HepG2 (cell line): Measurements from ENCODE around the gene NREP. TPM values are rescaled to one million over a fixed set of nuclear protein-coding genes. Genes with fewer than 3 reads are reported as not detected.

ENCODE experiments used
- ATAC-seq: fragments of 200-7000 bp; cut with Tn5 transposase; 3 replicates; pipeline ENCODE4 v1.9.1; 2020; ENCODE audit warnings: mild to moderate bottlenecking, moderate library complexity
- BruUV-seq: library from RNA; stranded (reverse); fragments of 400-500 nt; replicated peaks from 2 replicates; lab custom pipeline; 2021; lab: Mats Ljungman, UMichigan
- CTCF ChIA-PET: fragments of 300-600 bp; formaldehyde crosslinking; extraction: SDS; loops from one replicate; lab custom pipeline; 2021; ENCODE audit warnings: low total read pairs, inconsistent platforms, low intra/inter-chr PET ratio; lab: Yijun Ruan, JAX
- POLR2A ChIA-PET: fragments of 350-600 bp; sonication (Branson Sonifier 250); formaldehyde crosslinking; loops from one replicate; lab custom pipeline; 2020; ENCODE audit warnings: antibody characterized with exemption, inconsistent platforms; lab: Yijun Ruan, JAX
- DNase-seq: peaks from one replicate; pipeline ENCODE4 v3.0.0-alpha.2; 2015; ENCODE audit warnings: low spot score
- FAIRE-seq: peaks from 3 replicates; lab custom pipeline; 2011; peaks lifted over from hg19 to GRCh38; lab: Jason Lieb, UNC
- H2AFZ ChIP-seq: one replicate; pipeline ENCODE4 v1.6.1; 2011; ENCODE audit warnings: low read length, inconsistent platforms
- H3K27ac ChIP-seq: fragments of 300-600 bp; 3 replicates; pipeline ENCODE4 v1.8.0; 2011; ENCODE audit warnings: mixed run types, mild to moderate bottlenecking, mixed read lengths, low read length, inconsistent platforms; ENCODE audit not compliant: insufficient read depth; ENCODE audit errors: extremely low read length
- H3K27me3 ChIP-seq, 2 experiments: fragments of 200-600 bp in 1 of 2; 2 replicates in 1 of 2; 3 replicates in 1 of 2; pipeline versions ENCODE4 v1.6.0 to v1.8.0; 2011; ENCODE audit warnings: low read length in 2 of 2, mild to moderate bottlenecking in 2 of 2, moderate library complexity in 2 of 2, inconsistent platforms in 1 of 2; ENCODE audit not compliant: insufficient read depth in 2 of 2, control insufficient read depth in 1 of 2
- H3K36me3 ChIP-seq, 2 experiments: fragments of 200-600 bp in 1 of 2; replicated peaks in 1 of 2; 2 replicates in 1 of 2; 3 replicates in 1 of 2; pipeline versions ENCODE4 v1.5.1 to v1.8.0; 2011; ENCODE audit warnings: low read length in 2 of 2, inconsistent platforms in 1 of 2; ENCODE audit not compliant: insufficient read depth in 2 of 2, control insufficient read depth in 1 of 2
- H3K4me1 ChIP-seq: 2 replicates; pipeline ENCODE4 v1.5.1; 2012; ENCODE audit warnings: low read length, inconsistent platforms; ENCODE audit not compliant: insufficient read depth
- H3K4me2 ChIP-seq: 2 replicates; pipeline ENCODE4 v1.6.0; 2011; ENCODE audit warnings: low read depth, low read length, inconsistent platforms
- H3K4me3 ChIP-seq, 3 experiments: fragments of 200-600 bp in 1 of 3; sonication (generic), shearing (Covaris generic) in 1 of 3; replicated peaks in 1 of 3; 2 replicates each; pipeline ENCODE4 v1.5.1; 2011 to 2016; ENCODE audit warnings: low read length in 3 of 3, inconsistent platforms in 2 of 3, low read depth in 2 of 3, mild to moderate bottlenecking in 2 of 3, control low read depth in 1 of 3, mixed read lengths in 1 of 3; ENCODE audit not compliant: insufficient read depth in 1 of 3
- H3K79me2 ChIP-seq: one replicate; pipeline ENCODE4 v1.6.1; 2011; ENCODE audit warnings: low read length, inconsistent platforms; ENCODE audit not compliant: insufficient read depth
- H3K9ac ChIP-seq: 2 replicates; pipeline ENCODE4 v1.6.0; 2011; ENCODE audit warnings: mild to moderate bottlenecking, low read depth, low read length, inconsistent platforms; ENCODE audit not compliant: insufficient read depth
- H3K9me3 ChIP-seq: 2 replicates; pipeline ENCODE4 v1.5.1; 2012; ENCODE audit warnings: mild to moderate bottlenecking, low read length
- H4K20me1 ChIP-seq: 2 replicates; pipeline ENCODE4 v1.6.0; 2011; ENCODE audit warnings: inconsistent platforms, mild to moderate bottlenecking, low read length, moderate library complexity; ENCODE audit not compliant: insufficient read depth
- BCL6 ChIP-seq: IDR thresholded peaks from 2 replicates; pipeline ENCODE4 v1.6.1; 2016; ENCODE audit warnings: missing genetic modification reagents, missing compliant biosample characterization
- IKZF1 ChIP-seq: fragments of 450-650 bp; IDR thresholded peaks from 2 replicates; pipeline ENCODE4 v1.7.1; 2016
- LCORL ChIP-seq, 2 experiments: fragments of 450-650 bp in 1 of 2; sonication (generic) in 1 of 2; formaldehyde crosslinking in 1 of 2; IDR thresholded peaks; 2 replicates each; pipeline versions ENCODE4 v1.5.0 to v1.6.1; 2017 to 2020; ENCODE audit warnings: antibody characterized with exemption in 1 of 2, missing genetic modification reagents in 1 of 2
- MBNL3 ChIP-seq: fragments of 250-450 bp; sonication (Bioruptor Pico); conservative IDR thresholded peaks from 2 replicates; pipeline ENCODE4 v1.8.0; 2022; ENCODE audit warnings: mild to moderate bottlenecking, inconsistent platforms
- MYPOP ChIP-seq: sonication (generic); formaldehyde crosslinking; IDR thresholded peaks from 2 replicates; pipeline ENCODE4 v1.8.1; 2023; ENCODE audit warnings: mild to moderate bottlenecking, moderate library complexity, missing genetic modification reagents
- POLR2G ChIP-seq: fragments of 200-400 bp; formaldehyde crosslinking; IDR thresholded peaks from 2 replicates; pipeline ENCODE4 v1.6.1; 2018; ENCODE audit warnings: mild to moderate bottlenecking, low read depth, low read length, moderate library complexity
- RELA ChIP-seq: sonication (generic); formaldehyde crosslinking; IDR thresholded peaks from 2 replicates; pipeline ENCODE4 v1.4.0; 2020; ENCODE audit warnings: missing genetic modification reagents
- SP2 ChIP-seq: sonication (generic); formaldehyde crosslinking; IDR thresholded peaks from 2 replicates; pipeline ENCODE4 v1.5.1; 2020; ENCODE audit warnings: mild to moderate bottlenecking, missing genetic modification reagents
- ZBTB42 ChIP-seq: sonication (generic); formaldehyde crosslinking; IDR thresholded peaks from 2 replicates; pipeline ENCODE4 v1.5.0; 2020; ENCODE audit warnings: mild to moderate bottlenecking, missing genetic modification reagents
- ZBTB7A ChIP-seq: sonication (generic); formaldehyde crosslinking; IDR thresholded peaks from 2 replicates; pipeline ENCODE4 v1.8.0; 2022; ENCODE audit warnings: mild to moderate bottlenecking, missing genetic modification reagents
- ZKSCAN8 ChIP-seq: IDR thresholded peaks from 2 replicates; pipeline ENCODE4 v1.6.1; 2016; ENCODE audit warnings: borderline replicate concordance, missing genetic modification reagents, missing compliant biosample characterization
- ZNF354B ChIP-seq: sonication (generic); formaldehyde crosslinking; IDR thresholded peaks from 2 replicates; pipeline ENCODE4 v1.8.0; 2022; ENCODE audit warnings: mild to moderate bottlenecking, missing genetic modification reagents
- ZUFSP ChIP-seq: sonication (generic); formaldehyde crosslinking; IDR thresholded peaks from 2 replicates; pipeline ENCODE4 v1.9.0; 2021; ENCODE audit warnings: missing genetic modification reagents, mild to moderate bottlenecking, borderline replicate concordance
- WGBS: methylation state at CpG from one replicate; pipeline ENCODE4 v1.1.6; 2017; ENCODE audit warnings: low lambda C conversion rate; 5-methylcytosine and 5-hydroxymethylcytosine counted together
- in situ Hi-C: cut with HindIII; loops from 2 replicates; pipeline ENCODE4 v1.10.0; 2017; ENCODE audit warnings: low pct_unique_long_range_greater_than_20kb; ENCODE audit not compliant: extremely low pct_ligation_motif_present
- intact Hi-C: fragments of 100-400 bp; cut with micrococcal nuclease; formaldehyde crosslinking; loops from one replicate; pipeline ENCODE4 v1.10.0; 2022; ENCODE audit not compliant: unreplicated experiment
- polyA plus RNA-seq, 8 experiments: library from polyadenylated mRNA; depleted of rRNA in 3 of 8; stranded (reverse) in 7 of 8; unstranded in 1 of 8; fragments of >200 nt; fragmentation: Illumina TruSeq in 4 of 8; extraction: Trizol in 4 of 8; gene quantifications; 2 replicates each; pipeline versions ENCODE4 v1.2.1 to v1.2.3, GENCODE V29; 2011 to 2016; ENCODE audit warnings: low read depth in 4 of 8, missing spikeins in 1 of 8, mixed read lengths in 1 of 8; ENCODE audit not compliant: insufficient read depth in 1 of 8
- total RNA-seq, 5 experiments: library from RNA; depleted of rRNA; stranded (reverse); fragments of >200 nt; fragmentation: Illumina TruSeq; extraction: Trizol; gene quantifications; 2 replicates each; pipeline ENCODE4 v1.2.3, GENCODE V29; 2016; ENCODE audit warnings: low read depth in 1 of 5

The NREP gene
- total and polyA plus RNA-seq, 2 of the 13 experiments (the other 11 are each of a cell fraction or from before 2014, with no cell fraction given): 40.5 to 102 TPM

GRCh38 chr5:111697881-111698757 lies 58.9 kb downstream of the NREP start (continued):
- no peak for TF ChIP-seq POLR2G

- H3K4me3 ChIP-seq: no peak overlapping the region
- H4K20me1 ChIP-seq: no peaks in the 10 kb centered on the region
- ChIA-PET POLR2A (no interaction called here), CTCF (no interaction called here)
- BruUV-seq: no TSS peak
- intact Hi-C loops: no loop called here
- in situ Hi-C loops: no loop called here
- no peaks in the 10 kb centered on the region for H3K79me2 ChIP-seq
- ATAC-seq (no peak), FAIRE-seq (no peak), DNase-seq (no peak)
- H3K4me2 ChIP-seq: no peak overlapping the region
- TF ChIP-seq LCORL (IDR thresholded peaks at IDR 0.05): peak; percentile 57; the same call in 1 of the 2 replicates
- no peak for TF ChIP-seq LCORL (CRISPR knock-in tag; IDR thresholded peaks at IDR 0.05)
- TF ChIP-seq RELA: no peak
- TF ChIP-seq MBNL3 (CRISPR knock-in tag): no peak
- H2AFZ ChIP-seq: no peak overlapping the region
- peaks cover 11% of the 10 kb centered on the region for H3K4me1 ChIP-seq
- no peaks in the 10 kb centered on the region for H3K36me3 ChIP-seq
- no peaks in the 10 kb centered on the region for H3K9me3 ChIP-seq
- WGBS: 35% methylated on average over 6 of the region's 6 CpGs
- H3K27ac ChIP-seq: no peak overlapping the region
- H3K9ac ChIP-seq: no peak overlapping the region
- H3K27me3 ChIP-seq: no peaks in the 10 kb centered on the region
These were observed 59.8 kb downstream of the NREP start for GRCh38 chr5:111697215-111697614.

GRCh38 chr5:111695991-111696390 lies 61.0 kb downstream of the NREP start:
- WGBS: 14% methylated on average over 1 of the region's 1 CpG
- intact Hi-C loops (no loop called here), in situ Hi-C loops (no loop called here)
- H3K9ac ChIP-seq: no peak overlapping the region
- H3K79me2 ChIP-seq: no peaks in the 10 kb centered on the region
- DNase-seq (no peak), FAIRE-seq (no peak), ATAC-seq (no peak)
- no peaks in the 10 kb centered on the region for H4K20me1 ChIP-seq
- no peak overlapping the region for H3K4me3 ChIP-seq
- no TSS peak for BruUV-seq
- no peak overlapping the region for H2AFZ ChIP-seq
- no peak overlapping the region for H3K27ac ChIP-seq
- H3K9me3 ChIP-seq: no peaks in the 10 kb centered on the region
- POLR2A ChIA-PET: no interaction called here
- H3K27me3 ChIP-seq: no peaks in the 10 kb centered on the region
- no peak overlapping the region for H3K4me2 ChIP-seq
- CTCF ChIA-PET: no interaction called here
- peaks cover 11% of the 10 kb centered on the region for H3K4me1 ChIP-seq
- H3K36me3 ChIP-seq: no peaks in the 10 kb centered on the region
- TF ChIP-seq ZUFSP (CRISPR knock-in tag): no peak
- no peak for TF ChIP-seq ZNF354B
- TF ChIP-seq BCL6 (CRISPR knock-in tag): no peak
- TF ChIP-seq ZKSCAN8 (CRISPR knock-in tag): no peak
- TF ChIP-seq MYPOP: no peak
- TF ChIP-seq ZBTB42 (CRISPR knock-in tag): no peak
- no peak for TF ChIP-seq SP2 (CRISPR knock-in tag)
- no peak for TF ChIP-seq ZBTB7A (CRISPR knock-in tag)
- no peak for TF ChIP-seq IKZF1
